Measurements from ENCODE around the gene CUX1.
"Not testable (repeated sequence)": the region's sequence is repeated elsewhere in the genome, so short reads cannot be mapped to it uniquely, and the experiment has no call there.

The CUX1 gene

DNA sequence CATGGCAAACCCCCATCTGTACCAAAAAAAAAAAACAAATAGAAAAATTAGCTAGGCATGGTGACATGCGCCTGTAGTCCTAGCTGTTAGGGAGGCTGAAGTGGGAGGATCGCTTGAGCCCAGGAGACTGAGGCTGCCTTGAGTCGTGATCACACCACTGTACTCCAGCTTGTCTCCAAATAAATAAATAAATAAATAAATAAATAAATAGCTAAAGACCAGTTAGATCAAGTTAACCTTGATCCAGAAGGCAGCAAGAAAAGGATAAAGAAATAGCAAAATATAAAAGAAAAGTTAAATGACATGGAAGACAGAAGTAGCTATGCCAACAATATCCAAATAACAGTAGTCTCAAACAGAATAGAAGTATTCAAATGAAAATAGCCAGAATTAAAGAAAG, 337.0 kb downstream of the CUX1 start:
- DNase-seq = no peak

DNA sequence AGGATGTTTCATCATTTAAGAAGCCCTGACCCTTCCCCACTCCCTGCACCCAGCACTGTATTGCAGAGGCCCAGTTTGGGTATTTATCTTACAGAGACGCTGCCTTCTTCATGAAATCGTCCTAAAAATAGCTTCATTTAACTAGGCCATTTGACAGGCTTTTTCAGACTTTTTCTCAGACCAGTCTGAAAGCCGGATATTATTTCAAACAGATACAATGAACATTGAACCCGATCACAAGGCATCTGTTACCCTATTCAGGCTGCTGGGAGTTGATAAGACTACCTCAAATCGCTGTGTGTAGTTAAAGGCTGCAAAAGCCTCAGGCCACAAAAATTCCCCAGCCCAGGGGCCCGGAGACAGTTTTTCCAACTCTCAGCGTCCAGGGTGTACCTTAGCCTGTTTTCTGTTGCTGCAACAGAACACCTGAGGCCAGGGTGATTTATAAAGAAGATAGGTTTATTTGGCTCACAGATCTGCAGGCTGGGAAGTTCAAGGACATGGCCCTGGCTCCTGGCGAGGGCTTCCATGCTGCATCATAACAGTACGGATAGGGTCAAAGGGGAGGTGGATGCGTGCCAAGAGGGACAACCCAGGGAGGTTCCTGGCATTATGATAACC, 338.5 kb downstream of the CUX1 start:
- no peak for DNase-seq

- no peak for DNase-seq
These were observed 339.4 kb downstream of the CUX1 start for GRCh38 chr7:102156867-102157266.

DNA sequence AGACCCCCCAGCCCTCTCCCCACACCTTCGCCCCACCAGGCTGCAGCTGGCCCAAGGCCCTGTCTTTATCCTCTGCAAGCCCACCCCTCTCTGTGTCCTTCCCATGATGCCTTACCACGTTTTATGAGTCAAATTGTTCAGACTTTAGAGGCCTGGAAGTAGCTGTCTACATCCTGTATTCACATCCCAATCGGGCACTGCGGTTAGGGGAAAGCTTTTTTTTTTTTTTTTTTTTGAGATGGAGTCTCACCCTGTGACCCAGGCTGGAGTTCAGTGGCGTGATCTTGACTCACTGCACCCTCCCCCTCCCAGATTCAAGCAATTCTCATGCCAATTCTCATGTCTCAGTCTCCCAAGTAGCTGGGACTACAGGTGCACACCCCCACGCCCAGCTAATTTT, 347.7 kb downstream of the CUX1 start:
- DNase-seq = no peak

DNA sequence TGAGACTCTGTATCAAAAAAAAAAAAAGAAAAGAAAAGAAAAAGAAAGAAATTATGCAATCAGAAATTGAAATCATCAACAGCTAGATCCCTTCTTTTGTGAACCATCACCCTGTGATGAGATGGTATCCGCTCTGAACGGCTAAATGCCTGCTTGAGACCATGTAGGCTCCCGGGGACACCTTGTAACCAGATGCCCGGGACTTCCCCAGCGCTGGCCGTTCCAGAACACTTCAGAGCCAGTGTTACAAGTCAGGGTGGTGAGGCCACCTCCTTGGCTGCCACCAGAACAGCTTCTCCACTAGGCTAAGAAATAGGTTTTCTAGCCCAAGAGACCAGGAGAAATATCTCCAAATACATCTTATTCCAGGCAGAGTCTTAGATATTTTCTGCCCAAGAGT, 349.8 kb downstream of the CUX1 start:
- no peak for DNase-seq

DNA sequence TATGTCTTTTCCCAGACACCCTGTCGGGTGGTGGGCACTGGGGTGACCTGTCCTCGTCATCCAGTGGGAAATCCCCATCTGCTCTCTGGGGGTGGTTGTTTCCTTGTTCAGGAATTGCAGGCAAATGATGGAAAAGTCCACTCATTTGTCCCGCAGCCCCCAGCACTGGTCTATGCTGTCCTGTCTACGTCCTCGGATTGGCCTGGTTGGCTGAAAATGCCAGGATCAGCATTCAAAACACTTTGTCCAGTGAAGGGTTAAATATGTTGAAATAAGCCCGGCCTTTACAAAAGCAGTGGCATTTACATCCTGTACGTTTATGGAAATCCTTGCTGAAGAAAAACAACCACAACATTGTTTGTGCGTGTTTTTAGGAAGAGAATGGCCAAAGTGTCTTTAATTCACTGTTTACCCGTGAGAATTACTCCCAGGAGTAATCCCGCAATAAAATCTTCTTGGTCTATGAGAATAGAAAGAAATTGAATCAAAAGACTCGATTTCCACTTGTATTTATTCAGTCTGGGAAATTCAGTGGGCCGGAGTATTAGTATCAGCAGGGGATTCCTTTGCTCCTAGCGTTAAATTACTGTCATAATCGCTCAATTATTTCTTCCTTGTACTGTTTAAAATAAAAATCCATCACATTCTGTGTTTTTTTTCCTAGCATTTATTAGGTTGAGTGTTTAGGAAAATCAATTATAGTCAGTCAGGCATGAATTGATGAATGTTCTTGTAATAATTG, 352.4 kb downstream of the CUX1 start:
- no peak for DNase-seq

DNA sequence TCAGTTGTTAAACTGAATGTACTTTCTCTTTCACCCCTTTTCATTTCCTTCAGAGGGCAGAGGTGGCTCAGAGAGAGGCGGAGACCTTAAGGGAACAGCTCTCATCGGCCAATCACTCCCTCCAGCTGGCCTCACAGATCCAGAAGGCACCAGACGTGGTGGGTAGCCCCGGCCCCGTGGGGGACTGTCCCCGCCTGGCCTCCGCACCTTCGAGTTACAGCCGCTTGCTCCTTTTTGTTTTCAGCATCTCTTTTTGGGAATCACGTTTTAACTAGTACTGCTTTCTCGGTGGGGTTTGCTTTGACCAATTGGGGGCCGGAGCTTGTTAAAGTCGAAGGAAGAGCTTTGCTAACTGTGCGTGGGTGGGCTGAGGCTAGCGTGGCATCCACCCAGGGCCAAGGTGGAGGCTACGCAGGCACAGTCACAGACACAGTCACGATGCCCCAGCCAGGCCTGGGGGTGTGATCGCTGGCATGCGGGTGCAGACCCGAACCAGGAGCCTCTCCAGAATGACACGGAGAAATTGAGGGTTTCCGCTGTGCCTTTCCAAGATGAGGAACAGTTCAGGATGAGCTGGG, 353.1 kb downstream of the CUX1 start:
- no peak for DNase-seq

GRCh38 chr7:102173669-102174068, 356.2 kb downstream of the CUX1 start:
- no peak for DNase-seq

- DNase-seq = no peak
These were observed 358.2 kb downstream of the CUX1 start for GRCh38 chr7:102175423-102176170.

GRCh38 chr7:102178410-102178809, 361.0 kb downstream of the CUX1 start:
- DNase-seq = no peak

- no peak for DNase-seq
These were observed 363.3 kb downstream of the CUX1 start for GRCh38 chr7:102180727-102181126.

GRCh38 chr7:102181517-102181916, 364.1 kb downstream of the CUX1 start:
- no peak for DNase-seq

- no peak for DNase-seq
These were observed 364.6 kb downstream of the CUX1 start for GRCh38 chr7:102182016-102182415.

GRCh38 chr7:102183848-102184247, 366.4 kb downstream of the CUX1 start:
- not testable (repeated sequence) for DNase-seq

GRCh38 chr7:102184303-102184702, 366.9 kb downstream of the CUX1 start:
- no peak for DNase-seq

DNA sequence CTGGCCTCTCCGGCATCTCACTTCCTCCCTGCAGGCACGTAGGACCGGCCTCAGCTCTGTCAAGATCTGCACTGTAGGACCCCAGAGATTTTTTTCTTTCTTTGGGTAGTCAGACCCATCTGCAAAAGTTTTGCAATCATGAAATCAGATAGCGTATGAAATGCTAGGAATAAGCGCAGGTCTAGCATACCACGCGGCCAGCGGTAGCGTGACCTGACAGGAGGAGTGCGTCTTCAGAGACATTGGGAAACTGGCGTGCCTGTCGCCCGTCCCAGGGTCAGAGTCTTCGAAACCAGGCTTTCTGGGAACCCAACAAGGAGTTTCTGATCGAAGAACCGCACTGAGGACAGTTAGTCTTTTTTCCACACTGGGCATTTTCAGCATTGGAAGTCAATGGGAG, 368.4 kb downstream of the CUX1 start:
- DNase-seq = no peak

DNA sequence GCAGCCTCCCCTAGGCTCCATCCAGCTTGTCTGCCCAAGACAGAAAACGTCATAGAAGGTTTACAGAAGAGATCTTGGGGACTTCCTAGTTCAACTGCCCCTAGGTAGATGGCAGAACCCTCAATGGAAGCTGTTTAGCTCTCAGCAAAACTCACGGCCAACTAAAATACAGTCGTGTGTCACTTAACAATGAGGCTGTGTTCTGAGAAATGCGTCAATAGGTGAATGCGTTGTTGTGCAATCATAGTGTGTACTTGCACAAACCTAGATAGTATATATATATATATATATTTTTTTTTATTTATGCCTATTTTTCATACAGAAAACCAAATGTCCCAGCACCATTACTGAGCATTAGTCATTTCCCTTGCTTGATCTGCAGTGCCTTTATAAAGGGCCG, 368.9 kb downstream of the CUX1 start:
- DNase-seq = no peak

DNA sequence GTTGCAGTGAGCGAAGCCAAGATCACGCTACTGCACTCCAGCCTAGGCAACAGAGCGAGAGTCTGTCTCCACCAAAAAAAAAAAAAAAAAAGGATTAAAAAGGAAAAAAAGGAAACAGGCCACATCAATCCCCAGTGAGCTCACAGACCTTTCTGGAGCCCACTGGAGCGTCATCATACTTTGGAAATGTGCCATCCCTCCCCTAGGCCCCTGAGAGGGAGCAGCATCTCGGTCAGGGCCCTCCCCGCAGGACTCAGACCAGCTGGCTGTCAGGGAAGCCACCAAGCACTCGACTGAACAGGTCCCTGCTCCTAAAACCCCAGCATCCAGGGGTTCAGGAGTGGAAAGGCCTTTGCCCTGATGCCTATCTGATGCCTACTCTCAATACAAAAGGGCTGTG, 371.3 kb downstream of the CUX1 start:
- DNase-seq = no peak

- DNase-seq = no peak
These were observed 372.3 kb downstream of the CUX1 start for GRCh38 chr7:102189756-102190155.

DNA sequence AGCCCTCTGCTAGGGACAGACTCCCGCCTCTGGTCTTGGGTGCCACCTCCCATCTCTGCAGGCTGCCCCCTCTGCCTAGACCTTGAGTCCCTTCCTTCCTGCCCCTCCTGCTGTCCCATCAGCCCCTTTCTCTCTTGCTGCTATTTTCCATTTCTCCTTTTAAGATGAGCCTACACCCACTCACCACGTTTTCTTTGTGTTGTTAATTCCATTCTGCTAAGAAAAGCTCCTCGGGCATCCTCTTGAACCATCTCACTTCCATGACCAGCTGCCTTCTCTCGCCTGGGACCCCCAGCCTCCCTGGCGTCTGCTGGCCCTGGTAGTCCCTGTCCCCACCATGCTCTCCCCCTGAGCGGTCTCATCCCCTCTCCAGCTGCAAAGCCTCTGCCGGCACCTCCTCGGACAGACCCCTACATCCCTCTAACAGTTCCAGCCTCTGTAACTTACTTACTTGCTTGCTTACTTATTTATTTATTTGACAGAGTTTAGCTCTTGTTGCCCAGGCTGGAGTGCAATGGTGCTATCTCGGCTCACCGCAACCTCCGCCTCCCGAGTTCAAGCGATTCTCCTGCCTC, 373.4 kb downstream of the CUX1 start:
- DNase-seq = no peak

DNA sequence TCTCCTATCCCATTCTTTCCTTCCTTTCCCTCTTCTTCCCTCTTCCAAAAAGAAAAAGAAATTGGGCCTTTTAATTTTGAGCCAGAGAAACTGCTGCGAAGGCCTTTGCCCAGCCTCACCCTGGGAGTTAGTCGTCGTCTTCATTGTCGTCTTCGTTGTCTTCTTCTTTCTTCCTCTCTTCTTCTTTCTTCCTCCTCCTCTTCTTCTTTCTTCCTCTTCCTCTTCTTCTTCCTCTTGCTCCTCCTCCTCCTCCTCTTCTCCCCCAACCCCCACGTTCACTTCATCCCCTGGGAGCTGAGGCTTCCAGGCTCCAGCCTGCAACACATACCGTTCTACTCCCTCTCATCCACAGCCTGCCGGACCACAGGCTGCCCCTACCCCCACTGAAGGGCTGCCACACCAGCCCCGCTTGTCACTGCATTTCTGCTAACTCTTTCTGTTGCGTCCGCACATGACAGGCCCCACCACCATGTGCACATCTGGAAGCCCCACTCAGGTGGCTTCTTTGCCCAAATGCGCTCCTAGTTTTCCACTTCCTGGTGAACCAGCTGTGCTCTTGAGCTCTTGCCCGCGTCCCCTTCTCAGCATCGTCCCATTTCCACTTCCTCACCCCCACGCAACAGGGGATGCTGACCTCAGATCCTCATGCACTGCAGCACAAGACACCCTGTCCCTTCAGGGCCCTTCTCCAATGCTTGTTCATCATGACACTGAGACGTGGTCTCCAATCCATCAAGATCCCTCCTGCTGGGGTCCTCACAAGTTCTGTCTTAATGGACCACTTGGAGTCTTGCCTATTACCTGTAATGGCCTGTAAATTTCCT, 374.3 kb downstream of the CUX1 start:
- DNase-seq = no peak

- no peak for DNase-seq
These were observed 375.4 kb downstream of the CUX1 start for GRCh38 chr7:102192790-102193189.

- DNase-seq = no peak
These were observed 376.4 kb downstream of the CUX1 start for GRCh38 chr7:102193806-102194205.
